ACC112 (cell line): ENCODE measurements around the gene ILDR2.
"Not testable (repeated sequence)": the region's sequence is repeated elsewhere in the genome, so short reads cannot be mapped to it uniquely, and the experiment has no call there.

Experiments
- H2AFZ ChIP-seq: fragments of 200-600 bp; sonication (generic); one replicate; pipeline ENCODE4 v1.6.0; 2017; ENCODE audit warnings: antibody characterized with exemption, low read length; ENCODE audit not compliant: unreplicated experiment
- H3K27ac ChIP-seq: fragments of 200-600 bp; sonication (generic); 2 replicates; pipeline ENCODE4 v1.5.1; 2014; ENCODE audit warnings: low read depth, mild to moderate bottlenecking, antibody characterized with exemption, low read length, moderate library complexity
- H3K27me3 ChIP-seq: fragments of 200-600 bp; sonication (generic); 2 replicates; pipeline ENCODE4 v1.6.1; 2014; ENCODE audit warnings: mild to moderate bottlenecking, antibody characterized with exemption, low read length, moderate library complexity, mixed read lengths; ENCODE audit not compliant: insufficient read depth
- H3K36me3 ChIP-seq: fragments of 200-600 bp; sonication (generic); 2 replicates; pipeline ENCODE4 v1.6.1; 2016; ENCODE audit warnings: mild to moderate bottlenecking, antibody characterized with exemption, low read length, moderate library complexity, mixed read lengths; ENCODE audit not compliant: insufficient read depth
- H3K4me1 ChIP-seq: fragments of 200-600 bp; sonication (generic); one replicate; pipeline ENCODE4 v1.6.1; 2016; ENCODE audit warnings: low read length, mixed read lengths; ENCODE audit not compliant: insufficient read depth, unreplicated experiment, control insufficient read depth
- H3K4me3 ChIP-seq: fragments of 200-600 bp; sonication (generic); 2 replicates; pipeline ENCODE4 v1.5.1; 2014; ENCODE audit warnings: mild to moderate bottlenecking, low read depth, low read length
- H3K79me2 ChIP-seq: fragments of 200-600 bp; sonication (generic); one replicate; pipeline ENCODE4 v1.6.0; 2016; ENCODE audit warnings: low read length; ENCODE audit not compliant: control insufficient read depth, unreplicated experiment, insufficient read depth

The ILDR2 gene

GRCh38 chr1:166884971-166885370 is 90.4 kb downstream of the ILDR2 start:
- Histone ChIP-seq H2AFZ (no peak overlapping the region), H3K79me2 (no peaks in the 10 kb centered on the region), H3K27ac (no peak overlapping the region), H3K36me3 (no peaks in the 10 kb centered on the region), H3K4me3 (no peak overlapping the region), H3K27me3 (peaks cover 73% of the 10 kb centered on the region), H3K4me1 (no peaks in the 10 kb centered on the region)

- H3K4me1 ChIP-seq: no peaks in the 10 kb centered on the region
- peaks cover 67% of the 10 kb centered on the region for H3K27me3 ChIP-seq
- no peak overlapping the region for H3K27ac ChIP-seq
- H2AFZ ChIP-seq: no peak overlapping the region
- no peak overlapping the region for H3K4me3 ChIP-seq
- H3K36me3 ChIP-seq: no peaks in the 10 kb centered on the region
- H3K79me2 ChIP-seq: no peaks in the 10 kb centered on the region
These were observed 91.2 kb downstream of the ILDR2 start for GRCh38 chr1:166884040-166884642.

- no peak overlapping the region for H2AFZ ChIP-seq
- H3K4me1 ChIP-seq: no peaks in the 10 kb centered on the region
- no peaks in the 10 kb centered on the region for H3K36me3 ChIP-seq
- peaks cover 60% of the 10 kb centered on the region for H3K27me3 ChIP-seq
- no peaks in the 10 kb centered on the region for H3K79me2 ChIP-seq
- H3K4me3 ChIP-seq: no peak overlapping the region
- no peak overlapping the region for H3K27ac ChIP-seq
These were observed 92.4 kb downstream of the ILDR2 start for GRCh38 chr1:166882893-166883292.

- peaks cover 10% of the 10 kb centered on the region for H3K4me1 ChIP-seq
- not testable (repeated sequence) for H2AFZ ChIP-seq, H3K4me3 ChIP-seq, H3K27ac ChIP-seq, H3K36me3 ChIP-seq
- peaks cover 14% of the 10 kb centered on the region for H3K79me2 ChIP-seq
- peaks cover 20% of the 10 kb centered on the region for H3K27me3 ChIP-seq
These were observed 97.0 kb downstream of the ILDR2 start for GRCh38 chr1:166878173-166878917.

GRCh38 chr1:166876540-166876838 is 98.9 kb downstream of the ILDR2 start:
- Histone ChIP-seq H3K79me2 (peaks cover 30% of the 10 kb centered on the region), H2AFZ (peak overlapping the region; percentile 79), H3K36me3 (no peaks in the 10 kb centered on the region), H3K27me3 (peaks cover 2% of the 10 kb centered on the region), H3K4me1 (peaks cover 10% of the 10 kb centered on the region), H3K27ac (no peak overlapping the region), H3K4me3 (peak overlapping the region; percentile 91)

- H3K4me1 ChIP-seq: peaks cover 10% of the 10 kb centered on the region
- H3K36me3 ChIP-seq: no peaks in the 10 kb centered on the region
- H3K27me3 ChIP-seq: no peaks in the 10 kb centered on the region; the same call in 1 of the 2 replicates
- H2AFZ ChIP-seq: peak within 1 kb of the TSS; percentile 79
- peak within 1 kb of the TSS; percentile 91 for H3K4me3 ChIP-seq
- H3K79me2 ChIP-seq: peaks cover 35% of the 10 kb centered on the region
- peak within 1 kb of the TSS; percentile 60 for H3K27ac ChIP-seq
These were observed 99.4 kb downstream of the ILDR2 start, which contains the start of gene TADA1 for GRCh38 chr1:166875734-166876539. Gene TADA1, minus strand, starts transcription at chr1:166876264. Its CDS starts 31 bp downstream, at chr1:166876233.

- peaks cover 40% of the 10 kb centered on the region for H3K79me2 ChIP-seq
These were observed 100.0 kb downstream of the ILDR2 start for GRCh38 chr1:166875302-166875733.

GRCh38 chr1:166874464-166874863 is 100.9 kb downstream of the ILDR2 start:
- no peak overlapping the region for H3K27ac ChIP-seq
- no peaks in the 10 kb centered on the region; the same call in 1 of the 2 replicates for H3K27me3 ChIP-seq
- no peak overlapping the region; the same call in 1 of the 2 replicates for H3K4me3 ChIP-seq
- no peaks in the 10 kb centered on the region for H3K36me3 ChIP-seq
- H3K79me2 ChIP-seq: peaks cover 46% of the 10 kb centered on the region
- H3K4me1 ChIP-seq: peaks cover 10% of the 10 kb centered on the region
- no peak overlapping the region for H2AFZ ChIP-seq

More at GRCh38 chr1:166875302-166875733, 100.0 kb downstream of the ILDR2 start:
- no peaks in the 10 kb centered on the region for H3K36me3 ChIP-seq
- H3K4me1 ChIP-seq: peaks cover 10% of the 10 kb centered on the region
- H2AFZ ChIP-seq: peak overlapping the region; percentile 71
- H3K27ac ChIP-seq: 0 out of 2 replicates have a peak overlapping the region, but pooled peaks have one; percentile 60
- peak overlapping the region; percentile 91 for H3K4me3 ChIP-seq
- no peaks in the 10 kb centered on the region; the same call in 1 of the 2 replicates for H3K27me3 ChIP-seq

GRCh38 chr1:166870584-166870983 is 104.8 kb downstream of the ILDR2 start:
- Histone ChIP-seq H2AFZ (no peak overlapping the region), H3K27me3 (no peaks in the 10 kb centered on the region), H3K36me3 (peaks cover 2% of the 10 kb centered on the region; the same call in 1 of the 2 replicates), H3K27ac (no peak overlapping the region), H3K79me2 (peaks cover 49% of the 10 kb centered on the region), H3K4me3 (no peak overlapping the region), H3K4me1 (peaks cover 4% of the 10 kb centered on the region)

GRCh38 chr1:166869318-166870099 is 105.8 kb downstream of the ILDR2 start:
- no peaks in the 10 kb centered on the region for H3K27me3 ChIP-seq
- H3K79me2 ChIP-seq: peaks cover 40% of the 10 kb centered on the region
- H2AFZ ChIP-seq: no peak overlapping the region
- H3K4me3 ChIP-seq: no peak overlapping the region
- no peak overlapping the region for H3K27ac ChIP-seq
- peaks cover 2% of the 10 kb centered on the region; the same call in 1 of the 2 replicates for H3K36me3 ChIP-seq
- no peaks in the 10 kb centered on the region for H3K4me1 ChIP-seq
